ENCODE data around the gene ZNF518B. TPM values are rescaled to one million over a fixed set of nuclear protein-coding genes. Genes with fewer than 3 reads are reported as not detected.

The ZNF518B gene
- total and polyA plus RNA-seq, 9 of the 15 experiments (the other 6 are each of a cell fraction or from before 2014, with no cell fraction given): 13.1 to 48.9 (median 37.5) TPM

DNA sequence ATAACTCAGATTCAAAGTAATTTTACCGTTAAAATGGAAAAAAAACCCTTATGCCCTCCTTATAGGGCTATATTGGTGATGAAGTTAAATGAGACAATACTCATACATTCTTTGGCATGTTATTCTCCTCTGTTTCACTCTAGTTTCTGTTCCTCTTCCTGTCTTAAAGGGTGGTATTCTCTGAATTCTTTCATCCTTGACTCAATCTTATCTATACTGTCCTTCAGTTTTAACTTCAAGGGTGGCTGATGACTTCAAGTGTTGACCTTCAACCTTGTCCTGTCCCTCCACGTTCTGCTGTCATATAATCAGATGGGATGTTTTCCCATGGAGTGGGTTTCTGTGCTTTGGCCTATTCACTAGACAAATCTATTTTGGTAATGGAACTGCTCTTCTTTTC is 44.0 kb downstream of the ZNF518B start:
- ChIA-PET POLR2A (no interaction called here), CTCF (ENCODE audit: low intra/inter-chr PET ratio) (no interaction called here)
- Histone ChIP-seq H3K4me1 (replicated peaks in 1 of 2; ENCODE audit: control insufficient read depth in 2 of 2, insufficient read depth in 2 of 2, low read length in 2 of 2) (peaks cover 3 to 4% of the 10 kb centered on the region in 2 experiments; a peak in 2 of 5 replicates), H3K9me1 (ENCODE audit: control insufficient read depth, insufficient read depth, low read length) (no peaks in the 10 kb centered on the region), H2AFZ (ENCODE audit: low read depth, low read length) (no peak overlapping the region), H4K20me1 (replicated peaks; ENCODE audit: control insufficient read depth, insufficient read depth, low read length) (no peaks in the 10 kb centered on the region), H3K4me3 (no peak overlapping the region), H3K4me2 (ENCODE audit: insufficient read depth, low read length) (no peak overlapping the region), H3K36me3 (ENCODE audit: control insufficient read depth, insufficient read depth, low read length) (no peaks in the 10 kb centered on the region), H3K9me3 (replicated peaks; ENCODE audit: control insufficient read depth, insufficient read depth, low read depth, low read length) (no peaks in the 10 kb centered on the region), H3K27ac (ENCODE audit: extremely low read depth, low read depth, low read length) (no peak overlapping the region), H3K79me2 (ENCODE audit: control insufficient read depth, insufficient read depth, low read length) (no peaks in the 10 kb centered on the region), H3K9ac (ENCODE audit: insufficient read depth in 1 of 2, low read depth in 2 of 2, low read length in 2 of 2) (no peak overlapping the region), H3K27me3 (ENCODE audit: control insufficient read depth in 2 of 2, insufficient read depth in 2 of 2, low read length in 2 of 2) (no peaks in the 10 kb centered on the region)
- 5% methylated on average over 2 of the region's 2 CpGs for WGBS (ENCODE audit: insufficient coverage, low coverage, missing lambda C conversion rate)
- FAIRE-seq (no peak), DNase-seq (ENCODE audit: extremely low read depth in 1 of 4, low spot score in 3 of 4) (peak in 2 of 4 experiments; percentile 26 to 29), ATAC-seq (no peak)
- no TSS peak for BruUV-seq (replicated peaks)
- in situ Hi-C loops (cut with MboI) (loop anchor here (10.0 kb wide), 1 partner anchor 132 kb away; no protein-coding TSS in a partner anchor), intact Hi-C loops (cut with micrococcal nuclease) (loop anchor here (5.0 kb wide), 1 partner anchor 44 kb away; the partner anchor contains the start of gene ZNF518B)
- no peak for TF ChIP-seq CBX3 (IDR thresholded peaks at IDR 0.05; ENCODE audit: borderline replicate concordance in 1 of 2, low read length in 2 of 2)
- no peak for TF ChIP-seq NCOA6 (IDR thresholded peaks at IDR 0.05)
- no peak for TF ChIP-seq ZNF12 (CRISPR knock-in tag; IDR thresholded peaks at IDR 0.05)
- TF ChIP-seq TAF1 (IDR thresholded peaks at IDR 0.05; ENCODE audit: control insufficient read depth, extremely low read depth, insufficient read depth, low read length, severe bottlenecking): no peak
- TF ChIP-seq SIN3A (IDR thresholded peaks at IDR 0.05; ENCODE audit: borderline replicate concordance in 2 of 2, control insufficient read depth in 1 of 2, low read depth in 2 of 2, low read length in 2 of 2): no peak
- no peak for TF ChIP-seq ZNF512 (tag; IDR thresholded peaks at IDR 0.05)
- TF ChIP-seq NR2C1 (IDR thresholded peaks at IDR 0.05): no peak
- 0 out of 2 replicates have a peak, but pooled peaks have one; percentile 32 for TF ChIP-seq NR2C1 (tag; IDR thresholded peaks at IDR 0.05)
- TF ChIP-seq ZNF316 (IDR thresholded peaks at IDR 0.05): no peak
- TF ChIP-seq, protein P1, sequence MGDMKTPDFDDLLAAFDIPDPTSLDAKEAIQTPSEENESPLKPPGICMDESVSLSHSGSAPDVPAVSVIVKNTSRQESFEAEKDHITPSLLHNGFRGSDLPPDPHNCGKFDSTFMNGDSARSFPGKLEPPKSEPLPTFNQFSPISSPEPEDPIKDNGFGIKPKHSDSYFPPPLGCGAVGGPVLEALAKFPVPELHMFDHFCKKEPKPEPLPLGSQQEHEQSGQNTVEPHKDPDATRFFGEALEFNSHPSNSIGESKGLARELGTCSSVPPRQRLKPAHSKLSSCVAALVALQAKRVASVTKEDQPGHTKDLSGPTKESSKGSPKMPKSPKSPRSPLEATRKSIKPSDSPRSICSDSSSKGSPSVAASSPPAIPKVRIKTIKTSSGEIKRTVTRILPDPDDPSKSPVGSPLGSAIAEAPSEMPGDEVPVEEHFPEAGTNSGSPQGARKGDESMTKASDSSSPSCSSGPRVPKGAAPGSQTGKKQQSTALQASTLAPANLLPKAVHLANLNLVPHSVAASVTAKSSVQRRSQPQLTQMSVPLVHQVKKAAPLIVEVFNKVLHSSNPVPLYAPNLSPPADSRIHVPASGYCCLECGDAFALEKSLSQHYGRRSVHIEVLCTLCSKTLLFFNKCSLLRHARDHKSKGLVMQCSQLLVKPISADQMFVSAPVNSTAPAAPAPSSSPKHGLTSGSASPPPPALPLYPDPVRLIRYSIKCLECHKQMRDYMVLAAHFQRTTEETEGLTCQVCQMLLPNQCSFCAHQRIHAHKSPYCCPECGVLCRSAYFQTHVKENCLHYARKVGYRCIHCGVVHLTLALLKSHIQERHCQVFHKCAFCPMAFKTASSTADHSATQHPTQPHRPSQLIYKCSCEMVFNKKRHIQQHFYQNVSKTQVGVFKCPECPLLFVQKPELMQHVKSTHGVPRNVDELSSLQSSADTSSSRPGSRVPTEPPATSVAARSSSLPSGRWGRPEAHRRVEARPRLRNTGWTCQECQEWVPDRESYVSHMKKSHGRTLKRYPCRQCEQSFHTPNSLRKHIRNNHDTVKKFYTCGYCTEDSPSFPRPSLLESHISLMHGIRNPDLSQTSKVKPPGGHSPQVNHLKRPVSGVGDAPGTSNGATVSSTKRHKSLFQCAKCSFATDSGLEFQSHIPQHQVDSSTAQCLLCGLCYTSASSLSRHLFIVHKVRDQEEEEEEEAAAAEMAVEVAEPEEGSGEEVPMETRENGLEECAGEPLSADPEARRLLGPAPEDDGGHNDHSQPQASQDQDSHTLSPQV (IDR thresholded peaks at IDR 0.05): no peak
- TF ChIP-seq, protein P2, sequence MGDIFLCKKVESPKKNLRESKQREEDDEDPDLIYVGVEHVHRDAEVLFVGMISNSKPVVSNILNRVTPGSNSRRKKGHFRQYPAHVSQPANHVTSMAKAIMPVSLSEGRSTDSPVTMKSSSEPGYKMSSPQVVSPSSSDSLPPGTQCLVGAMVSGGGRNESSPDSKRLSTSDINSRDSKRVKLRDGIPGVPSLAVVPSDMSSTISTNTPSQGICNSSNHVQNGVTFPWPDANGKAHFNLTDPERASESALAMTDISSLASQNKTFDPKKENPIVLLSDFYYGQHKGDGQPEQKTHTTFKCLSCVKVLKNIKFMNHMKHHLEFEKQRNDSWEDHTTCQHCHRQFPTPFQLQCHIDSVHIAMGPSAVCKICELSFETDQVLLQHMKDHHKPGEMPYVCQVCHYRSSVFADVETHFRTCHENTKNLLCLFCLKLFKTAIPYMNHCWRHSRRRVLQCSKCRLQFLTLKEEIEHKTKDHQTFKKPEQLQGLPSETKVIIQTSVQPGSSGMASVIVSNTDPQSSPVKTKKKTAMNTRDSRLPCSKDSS (IDR thresholded peaks at IDR 0.05; ENCODE audit: low read depth, partially characterized antibody): no peak
- TF ChIP-seq PURB (CRISPR knock-in tag; IDR thresholded peaks at IDR 0.05; ENCODE audit: low read depth): no peak
- no peak for TF ChIP-seq CREB1 (IDR thresholded peaks at IDR 0.05)
- no peak for TF ChIP-seq CREB1 (CRISPR knock-in tag; IDR thresholded peaks at IDR 0.05)
- TF ChIP-seq JUN (IDR thresholded peaks at IDR 0.05; ENCODE audit: borderline replicate concordance, low read depth, low read length): no peak
- no peak for TF ChIP-seq JUN (CRISPR knock-in tag; IDR thresholded peaks at IDR 0.05; ENCODE audit: borderline replicate concordance)
- TF ChIP-seq CBFA2T3 (IDR thresholded peaks at IDR 0.05): 0 out of 2 replicates have a peak, but pooled peaks have one; percentile 16

Measured in K562 (cell line).